ENCODE measurements around the gene C4BPB.

Gene C4BPB

DNA sequence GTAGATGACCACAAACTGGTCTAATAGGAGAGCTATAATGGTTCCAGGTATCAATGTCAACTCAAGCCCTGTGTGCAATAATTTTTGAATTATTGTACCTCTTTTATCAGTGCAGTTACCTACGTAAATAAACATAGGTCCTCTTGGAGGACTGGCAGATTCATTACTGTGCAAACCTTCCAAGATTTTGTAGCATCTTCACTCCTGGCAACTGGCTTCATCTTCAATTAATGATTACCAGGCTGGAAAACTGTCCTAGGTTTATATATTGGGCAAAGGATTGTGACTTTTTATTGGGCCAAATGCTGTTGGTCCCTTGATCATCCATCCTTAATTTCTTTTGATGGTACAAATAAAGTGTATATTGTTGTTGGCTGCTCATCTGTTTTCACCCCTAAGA is 51.0 kb downstream of the C4BPB start:
- TF ChIP-seq TAF1 (IDR thresholded peaks at IDR 0.05; ENCODE audit: borderline replicate concordance, insufficient read depth, low read length) (no peak), SIN3A (IDR thresholded peaks at IDR 0.05; ENCODE audit: borderline replicate concordance, insufficient read depth, low read length) (no peak), POLR2AphosphoS5 (IDR thresholded peaks at IDR 0.05; ENCODE audit: low read depth, low read length) (no peak), FOXP2 (optimal IDR thresholded peaks at IDR 0.05; ENCODE audit: borderline replicate concordance, extremely low read depth, extremely low read length, insufficient read depth) (no peak)
- TF ChIP-seq, protein P1, sequence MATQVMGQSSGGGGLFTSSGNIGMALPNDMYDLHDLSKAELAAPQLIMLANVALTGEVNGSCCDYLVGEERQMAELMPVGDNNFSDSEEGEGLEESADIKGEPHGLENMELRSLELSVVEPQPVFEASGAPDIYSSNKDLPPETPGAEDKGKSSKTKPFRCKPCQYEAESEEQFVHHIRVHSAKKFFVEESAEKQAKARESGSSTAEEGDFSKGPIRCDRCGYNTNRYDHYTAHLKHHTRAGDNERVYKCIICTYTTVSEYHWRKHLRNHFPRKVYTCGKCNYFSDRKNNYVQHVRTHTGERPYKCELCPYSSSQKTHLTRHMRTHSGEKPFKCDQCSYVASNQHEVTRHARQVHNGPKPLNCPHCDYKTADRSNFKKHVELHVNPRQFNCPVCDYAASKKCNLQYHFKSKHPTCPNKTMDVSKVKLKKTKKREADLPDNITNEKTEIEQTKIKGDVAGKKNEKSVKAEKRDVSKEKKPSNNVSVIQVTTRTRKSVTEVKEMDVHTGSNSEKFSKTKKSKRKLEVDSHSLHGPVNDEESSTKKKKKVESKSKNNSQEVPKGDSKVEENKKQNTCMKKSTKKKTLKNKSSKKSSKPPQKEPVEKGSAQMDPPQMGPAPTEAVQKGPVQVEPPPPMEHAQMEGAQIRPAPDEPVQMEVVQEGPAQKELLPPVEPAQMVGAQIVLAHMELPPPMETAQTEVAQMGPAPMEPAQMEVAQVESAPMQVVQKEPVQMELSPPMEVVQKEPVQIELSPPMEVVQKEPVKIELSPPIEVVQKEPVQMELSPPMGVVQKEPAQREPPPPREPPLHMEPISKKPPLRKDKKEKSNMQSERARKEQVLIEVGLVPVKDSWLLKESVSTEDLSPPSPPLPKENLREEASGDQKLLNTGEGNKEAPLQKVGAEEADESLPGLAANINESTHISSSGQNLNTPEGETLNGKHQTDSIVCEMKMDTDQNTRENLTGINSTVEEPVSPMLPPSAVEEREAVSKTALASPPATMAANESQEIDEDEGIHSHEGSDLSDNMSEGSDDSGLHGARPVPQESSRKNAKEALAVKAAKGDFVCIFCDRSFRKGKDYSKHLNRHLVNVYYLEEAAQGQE (IDR thresholded peaks at IDR 0.05; ENCODE audit: insufficient read depth in 1 of 2, low read depth in 2 of 2, low read length in 2 of 2) = no peak

DNA sequence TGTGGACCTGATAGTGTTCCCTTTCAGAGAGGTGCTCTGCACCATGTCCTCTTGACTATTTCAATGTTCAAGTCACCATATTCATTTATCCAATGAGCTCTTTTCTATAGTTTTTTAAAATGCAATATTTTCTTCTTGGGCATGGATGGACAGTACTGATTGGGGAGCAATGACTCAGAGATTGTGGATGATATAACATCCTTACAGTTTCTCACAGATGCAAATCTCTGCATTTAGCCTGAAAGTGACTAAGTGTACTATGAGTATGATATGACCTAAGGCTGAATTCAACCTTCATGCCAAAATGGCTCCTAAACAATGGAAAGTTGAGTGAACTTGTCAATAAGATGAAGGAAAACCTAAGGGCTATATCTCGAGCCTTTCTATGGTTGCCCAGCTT is 51.9 kb downstream of the C4BPB start:
- TF ChIP-seq SIN3A (IDR thresholded peaks at IDR 0.05; ENCODE audit: borderline replicate concordance, insufficient read depth, low read length) (no peak), FOXP2 (optimal IDR thresholded peaks at IDR 0.05; ENCODE audit: borderline replicate concordance, extremely low read depth, extremely low read length, insufficient read depth) (no peak), POLR2AphosphoS5 (IDR thresholded peaks at IDR 0.05; ENCODE audit: low read depth, low read length) (no peak), TAF1 (IDR thresholded peaks at IDR 0.05; ENCODE audit: borderline replicate concordance, insufficient read depth, low read length) (no peak)
- TF ChIP-seq, protein P1 (IDR thresholded peaks at IDR 0.05; ENCODE audit: insufficient read depth in 1 of 2, low read depth in 2 of 2, low read length in 2 of 2) = no peak

DNA sequence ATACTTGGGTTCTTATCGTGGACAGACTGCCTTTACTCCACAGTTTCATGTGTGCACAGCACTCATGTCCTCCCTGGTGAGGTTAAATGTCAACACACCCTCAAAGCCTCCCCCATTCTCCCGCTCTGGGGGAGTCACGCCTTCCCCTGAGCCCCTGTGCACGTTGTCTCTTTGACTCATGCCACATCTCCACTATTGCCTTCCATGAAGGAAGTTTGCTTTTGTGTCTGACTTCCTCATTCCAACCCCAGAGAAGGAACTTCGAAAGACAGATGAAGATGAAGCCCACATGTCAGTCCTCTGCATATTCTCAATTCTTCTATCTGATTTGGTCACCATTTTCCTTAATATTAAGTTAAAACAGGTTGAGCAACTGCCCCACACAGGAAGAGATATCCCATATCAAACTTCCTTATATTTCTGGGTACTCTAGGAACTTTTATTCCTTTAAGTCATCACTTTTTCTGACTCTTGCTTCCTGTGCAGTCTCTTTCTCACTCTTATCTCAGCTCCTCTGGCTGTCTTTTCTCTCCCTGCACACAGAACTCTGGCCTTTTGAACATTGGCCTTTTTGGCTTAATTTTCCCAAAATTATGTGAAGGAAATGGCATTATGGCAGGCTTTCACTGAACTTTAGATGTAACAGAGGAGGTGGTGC is 56.9 kb downstream of the C4BPB start:
- TF ChIP-seq POLR2AphosphoS5 (IDR thresholded peaks at IDR 0.05; ENCODE audit: low read depth, low read length) (no peak), FOXP2 (optimal IDR thresholded peaks at IDR 0.05; ENCODE audit: borderline replicate concordance, extremely low read depth, extremely low read length, insufficient read depth) (no peak), TAF1 (IDR thresholded peaks at IDR 0.05; ENCODE audit: borderline replicate concordance, insufficient read depth, low read length) (no peak), SIN3A (IDR thresholded peaks at IDR 0.05; ENCODE audit: borderline replicate concordance, insufficient read depth, low read length) (no peak)
- TF ChIP-seq, protein P1 (IDR thresholded peaks at IDR 0.05; ENCODE audit: insufficient read depth in 1 of 2, low read depth in 2 of 2, low read length in 2 of 2) = no peak
